GM12874 (cell line): Measurements from ENCODE around the gene FHIT.

Experiments used
- TF ChIP-seq, protein P1 (sequence below): IDR thresholded peaks from 2 replicates; pipeline ENCODE4 v1.5.1; 2011; ENCODE audit warnings: low read depth, mild to moderate bottlenecking, control low read depth, low read length, moderate library complexity; ENCODE audit not compliant: insufficient read depth

The FHIT gene

DNA sequence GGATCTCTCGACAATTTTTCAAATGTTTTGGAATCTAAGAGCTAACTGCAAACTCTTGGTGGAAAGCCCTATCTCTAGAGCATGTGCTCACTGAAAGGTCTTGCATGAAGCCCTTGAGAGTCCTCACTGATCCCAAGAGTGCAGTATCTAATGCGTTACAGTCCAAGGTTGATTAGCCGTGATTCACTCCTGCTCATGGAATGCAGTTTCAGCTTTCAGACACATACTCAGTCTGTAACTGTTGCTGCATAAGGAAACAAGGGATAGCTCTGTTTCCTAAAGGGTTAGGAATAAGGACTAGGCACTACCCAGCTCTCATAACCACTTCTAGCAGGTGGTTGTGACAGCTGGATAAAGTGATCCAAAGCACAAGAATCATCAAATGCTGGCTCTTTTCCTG, 1514.0 kb downstream of the FHIT start:
- TF ChIP-seq, protein P1, sequence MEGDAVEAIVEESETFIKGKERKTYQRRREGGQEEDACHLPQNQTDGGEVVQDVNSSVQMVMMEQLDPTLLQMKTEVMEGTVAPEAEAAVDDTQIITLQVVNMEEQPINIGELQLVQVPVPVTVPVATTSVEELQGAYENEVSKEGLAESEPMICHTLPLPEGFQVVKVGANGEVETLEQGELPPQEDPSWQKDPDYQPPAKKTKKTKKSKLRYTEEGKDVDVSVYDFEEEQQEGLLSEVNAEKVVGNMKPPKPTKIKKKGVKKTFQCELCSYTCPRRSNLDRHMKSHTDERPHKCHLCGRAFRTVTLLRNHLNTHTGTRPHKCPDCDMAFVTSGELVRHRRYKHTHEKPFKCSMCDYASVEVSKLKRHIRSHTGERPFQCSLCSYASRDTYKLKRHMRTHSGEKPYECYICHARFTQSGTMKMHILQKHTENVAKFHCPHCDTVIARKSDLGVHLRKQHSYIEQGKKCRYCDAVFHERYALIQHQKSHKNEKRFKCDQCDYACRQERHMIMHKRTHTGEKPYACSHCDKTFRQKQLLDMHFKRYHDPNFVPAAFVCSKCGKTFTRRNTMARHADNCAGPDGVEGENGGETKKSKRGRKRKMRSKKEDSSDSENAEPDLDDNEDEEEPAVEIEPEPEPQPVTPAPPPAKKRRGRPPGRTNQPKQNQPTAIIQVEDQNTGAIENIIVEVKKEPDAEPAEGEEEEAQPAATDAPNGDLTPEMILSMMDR = no peak

DNA sequence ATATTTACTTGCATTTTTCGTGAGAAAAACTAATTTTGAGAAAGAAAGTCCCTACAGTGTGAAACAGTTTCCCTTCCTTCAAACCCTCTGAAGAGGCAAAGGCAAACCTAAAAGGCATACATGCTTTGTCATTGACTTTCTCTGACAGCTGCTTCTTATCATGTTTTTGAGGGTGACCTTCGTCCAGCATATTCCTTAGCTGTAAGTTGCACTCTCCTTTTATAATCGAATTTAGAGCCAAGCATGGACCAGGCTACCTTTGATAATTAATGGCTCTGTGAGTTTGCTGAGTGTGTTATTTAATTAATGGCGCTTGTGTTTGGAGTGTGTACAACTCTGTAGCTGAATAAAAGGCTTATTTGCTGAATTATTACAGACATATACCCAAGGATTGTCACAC, 1517.2 kb downstream of the FHIT start:
- TF ChIP-seq, protein P1 = no peak

DNA sequence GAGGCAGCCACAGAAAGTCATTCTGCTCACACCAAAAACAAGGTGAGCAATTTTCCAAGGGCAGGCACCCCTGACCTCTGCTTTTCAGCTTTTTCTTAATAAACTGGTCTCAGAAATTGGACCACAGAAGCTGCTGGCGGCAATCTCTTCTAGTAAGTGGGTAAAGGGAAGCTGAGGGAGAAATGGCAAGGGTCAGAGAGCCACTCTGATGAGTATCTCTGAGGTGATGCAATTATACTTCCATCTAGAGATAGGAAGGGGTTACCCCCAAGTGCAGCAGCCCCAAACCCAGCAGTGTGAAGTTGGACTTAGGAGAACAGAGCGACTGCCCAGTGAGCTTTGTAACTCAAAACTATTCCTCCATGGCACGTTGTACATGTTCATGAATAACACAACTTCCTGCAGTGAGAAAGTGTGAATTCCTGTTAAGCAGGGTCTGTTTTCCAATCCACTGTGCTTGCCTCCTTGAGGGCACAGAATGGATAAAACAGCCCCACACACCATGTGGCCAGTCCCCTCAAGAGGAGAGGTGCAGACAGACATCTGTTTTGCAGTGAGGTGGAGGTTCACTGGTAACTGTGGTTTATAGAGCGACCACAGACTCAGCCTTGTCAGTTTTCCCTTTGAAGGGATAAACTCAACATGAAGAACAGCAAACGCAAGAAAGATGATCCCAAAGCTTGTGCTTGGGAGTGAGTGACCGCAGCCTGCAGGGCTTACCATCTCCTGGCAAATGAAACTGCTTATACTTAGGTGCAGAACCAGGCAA, 1518.0 kb downstream of the FHIT start:
- TF ChIP-seq, protein P1 = no peak

DNA sequence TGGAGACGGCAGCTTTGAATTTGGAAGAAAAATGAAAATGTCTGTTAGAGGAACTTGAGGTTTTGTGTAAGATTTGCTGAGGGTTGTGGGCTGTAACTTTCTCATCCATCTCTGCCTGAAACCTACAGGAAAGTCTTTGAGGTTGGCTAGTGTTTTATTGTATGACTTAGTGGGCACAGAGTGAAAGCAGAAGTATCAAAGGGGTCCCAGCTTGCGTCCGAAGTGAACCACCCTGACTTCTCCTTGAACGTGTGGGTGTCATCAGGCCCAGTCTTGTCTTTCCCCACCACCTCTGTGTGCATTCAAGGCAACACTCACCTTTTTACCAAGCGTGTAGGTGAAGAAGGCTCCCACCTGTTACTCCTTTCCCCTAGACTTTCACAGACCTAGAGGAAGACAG, 1519.3 kb downstream of the FHIT start:
- TF ChIP-seq, protein P1 = no peak

DNA sequence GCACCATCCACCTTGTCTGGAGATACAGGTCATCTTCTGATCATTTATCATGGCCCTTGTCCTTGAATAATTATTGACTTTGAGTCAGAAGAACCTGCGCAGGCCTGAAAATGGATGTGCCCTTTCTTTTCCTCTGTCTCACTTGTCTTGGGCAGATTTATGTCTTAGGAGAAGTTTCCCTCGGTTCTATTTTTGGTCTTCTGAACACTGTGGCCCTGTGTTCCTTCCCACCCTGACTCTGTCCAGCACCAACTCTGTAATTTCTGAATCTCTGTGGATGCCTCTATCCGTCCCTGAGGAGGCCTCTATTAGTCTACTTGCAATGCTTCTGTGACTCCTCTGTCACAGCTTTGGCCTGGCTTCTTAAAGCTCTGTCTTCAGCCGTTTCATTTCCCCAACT, 1520.7 kb downstream of the FHIT start:
- TF ChIP-seq, protein P1 = no peak

DNA sequence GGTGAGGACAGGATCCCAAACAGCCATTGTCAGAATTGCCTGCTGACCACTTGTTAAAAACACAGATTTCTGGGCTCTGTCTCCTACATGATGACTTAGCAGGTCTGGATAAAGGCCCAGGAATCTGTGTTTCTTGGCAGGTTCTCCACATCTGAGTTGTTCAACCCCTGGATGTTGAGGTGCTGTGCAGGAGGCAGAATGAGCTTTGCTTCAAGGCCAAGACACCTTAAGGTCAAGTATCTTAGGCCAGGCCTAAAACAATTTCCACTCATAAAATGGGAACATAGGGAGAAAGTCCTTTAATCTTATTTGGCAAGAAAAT, 1522.7 kb downstream of the FHIT start:
- TF ChIP-seq, protein P1 = no peak

DNA sequence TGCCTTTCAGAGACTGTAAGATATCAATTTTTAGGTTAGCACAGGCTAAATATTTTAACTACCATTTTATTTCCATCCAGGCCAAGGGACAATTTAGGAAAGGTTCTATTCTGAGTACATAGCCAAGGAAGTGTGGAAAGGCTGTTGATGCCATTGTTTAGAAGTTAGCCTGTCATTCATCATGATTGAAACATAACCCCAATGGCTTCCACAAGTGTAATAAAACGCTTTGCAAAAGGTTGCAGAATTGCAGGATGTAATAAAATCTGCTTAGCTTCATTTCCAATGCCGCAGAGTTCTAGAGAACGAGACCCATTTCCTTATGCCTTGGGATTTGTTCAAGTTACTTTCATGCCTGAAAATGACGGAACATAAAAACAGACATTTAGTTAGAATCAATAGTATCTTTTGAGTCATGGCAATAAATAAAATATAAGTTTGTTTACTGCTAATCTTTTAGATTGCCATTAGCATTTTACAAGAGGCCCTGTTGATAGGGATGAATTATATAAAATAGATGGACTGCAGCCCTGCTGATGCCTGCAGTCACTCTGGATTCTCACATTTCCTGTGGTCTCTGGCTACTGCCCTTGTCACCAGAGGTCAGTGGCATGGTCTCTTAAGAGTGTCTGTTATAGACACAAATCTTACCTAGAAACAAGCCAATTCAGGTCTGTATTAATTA, 1523.2 kb downstream of the FHIT start:
- TF ChIP-seq, protein P1 = no peak
